IMR-90 (cell line): ENCODE measurements around the gene EVA1A. TPM values are rescaled to one million over a fixed set of nuclear protein-coding genes. Genes with fewer than 3 reads are reported as not detected.
A peak's percentile ranks its signal among the peaks of the same experiment; 100 is the strongest.

ENCODE experiments used
- ATAC-seq: fragments of 200-7000 bp; cut with Tn5 transposase; 2 replicates; pipeline ENCODE4 v1.9.1; 2020; ENCODE audit warnings: low read depth, mild to moderate bottlenecking, moderate library complexity
- BruUV-seq: library from RNA; stranded (reverse); fragments of 400-500 nt; replicated peaks from 2 replicates; lab custom pipeline; 2021; lab: Mats Ljungman, UMichigan
- CTCF ChIA-PET: fragments of 300-600 bp; formaldehyde crosslinking; extraction: SDS; loops from one replicate; lab custom pipeline; 2021; ENCODE audit warnings: antibody characterized with exemption; lab: Yijun Ruan, JAX
- POLR2A ChIA-PET: fragments of 300-600 bp; sonication (Branson Sonifier 250); formaldehyde crosslinking; loops from one replicate; lab custom pipeline; 2022; ENCODE audit warnings: antibody characterized with exemption; ENCODE audit not compliant: unreplicated experiment; lab: Charles Lee
- DNase-seq: peaks from one replicate; pipeline ENCODE4 v3.0.0; 2013
- H2AFZ ChIP-seq: replicated peaks from 2 replicates; pipeline ENCODE3; 2013; ENCODE audit warnings: low read length, mild to moderate bottlenecking; ENCODE audit not compliant: poor library complexity
- H2AK5ac ChIP-seq: 2 replicates; pipeline ENCODE4 v1.6.1; 2013; ENCODE audit warnings: low read depth, low read length, inconsistent platforms
- H2AK9ac ChIP-seq: replicated peaks from 2 replicates; pipeline ENCODE3; 2013; ENCODE audit warnings: mild to moderate bottlenecking, low read depth, low read length, moderate library complexity; ENCODE audit not compliant: poor library complexity
- H2BK120ac ChIP-seq: 2 replicates; pipeline ENCODE4 v1.6.1; 2013; ENCODE audit warnings: low read depth, low read length, inconsistent platforms
- H2BK15ac ChIP-seq: 3 replicates; pipeline ENCODE4 v1.6.1; 2013; ENCODE audit warnings: low read depth, low read length, inconsistent platforms
- H2BK20ac ChIP-seq: 2 replicates; pipeline ENCODE4 v1.6.1; 2013; ENCODE audit warnings: low read depth, mild to moderate bottlenecking, inconsistent platforms, low read length, moderate library complexity
- H2BK5ac ChIP-seq: 2 replicates; pipeline ENCODE4 v1.6.1; 2013; ENCODE audit warnings: mild to moderate bottlenecking, low read depth, low read length, inconsistent platforms; ENCODE audit not compliant: poor library complexity, severe bottlenecking
- H3K14ac ChIP-seq: replicated peaks from 2 replicates; pipeline ENCODE4 v1.6.1; 2013; ENCODE audit warnings: low read depth, low read length, inconsistent platforms
- H3K18ac ChIP-seq: 2 replicates; pipeline ENCODE4 v1.6.1; 2013; ENCODE audit warnings: low read depth, low read length, control low read depth
- H3K23ac ChIP-seq: 2 replicates; pipeline ENCODE4 v1.6.1; 2013; ENCODE audit warnings: low read depth, low read length, inconsistent platforms
- H3K27ac ChIP-seq: 2 replicates; pipeline ENCODE4 v1.5.1; 2013; ENCODE audit warnings: mild to moderate bottlenecking, control low read depth, low read length; ENCODE audit not compliant: insufficient read depth
- H3K27me3 ChIP-seq: 2 replicates; pipeline ENCODE4 v1.6.1; 2013; ENCODE audit warnings: low read length; ENCODE audit not compliant: control insufficient read depth, insufficient read depth
- H3K36me3 ChIP-seq: 2 replicates; pipeline ENCODE4 v1.6.1; 2013; ENCODE audit warnings: low read length, mixed read lengths; ENCODE audit not compliant: control insufficient read depth, insufficient read depth
- H3K4ac ChIP-seq: 2 replicates; pipeline ENCODE4 v1.6.1; 2013; ENCODE audit warnings: low read depth, low read length, inconsistent platforms
- H3K4me1 ChIP-seq: 2 replicates; pipeline ENCODE4 v1.6.1; 2013; ENCODE audit warnings: low read length, mixed read lengths; ENCODE audit not compliant: control insufficient read depth, insufficient read depth
- H3K4me2 ChIP-seq: 2 replicates; pipeline ENCODE4 v1.6.1; 2013; ENCODE audit warnings: low read depth, mild to moderate bottlenecking, control low read depth, low read length, moderate library complexity
- H3K4me3 ChIP-seq: 2 replicates; pipeline ENCODE4 v1.5.1; 2013; ENCODE audit warnings: low read depth, mild to moderate bottlenecking, control low read depth, low read length, moderate library complexity; ENCODE audit not compliant: insufficient read depth
- H3K56ac ChIP-seq: 2 replicates; pipeline ENCODE4 v1.6.1; 2013; ENCODE audit warnings: low read length, inconsistent platforms; ENCODE audit not compliant: insufficient read depth; ENCODE audit errors: extremely low read depth
- H3K79me1 ChIP-seq, 2 experiments: 2 replicates each; pipeline ENCODE4 v1.6.1; 2013; ENCODE audit warnings: low read length in 2 of 2, inconsistent platforms in 1 of 2, low read depth in 1 of 2
- H3K9ac ChIP-seq: 2 replicates; pipeline ENCODE4 v1.6.1; 2013; ENCODE audit warnings: low read depth, low read length, control low read depth
- H3K9me1 ChIP-seq: 2 replicates; pipeline ENCODE4 v1.6.1; 2013; ENCODE audit warnings: low read length, inconsistent platforms; ENCODE audit not compliant: insufficient read depth
- H3K9me3 ChIP-seq: 2 replicates; pipeline ENCODE4 v1.6.1; 2013; ENCODE audit warnings: low read length; ENCODE audit not compliant: control insufficient read depth, insufficient read depth
- H4K20me1 ChIP-seq: 2 replicates; pipeline ENCODE4 v1.6.1; 2013; ENCODE audit warnings: low read length, inconsistent platforms; ENCODE audit not compliant: insufficient read depth
- H4K5ac ChIP-seq: 2 replicates; pipeline ENCODE4 v1.6.1; 2013; ENCODE audit warnings: mild to moderate bottlenecking, low read depth, low read length, control low read depth
- H4K8ac ChIP-seq, 2 experiments: 2 replicates each; pipeline ENCODE4 v1.6.1; 2013; ENCODE audit warnings: low read depth in 2 of 2, low read length in 2 of 2, control low read depth in 1 of 2, inconsistent platforms in 1 of 2
- H4K91ac ChIP-seq: 2 replicates; pipeline ENCODE4 v1.6.1; 2013; ENCODE audit warnings: low read depth, low read length, inconsistent platforms; ENCODE audit not compliant: insufficient read depth
- CTCF ChIP-seq: conservative IDR thresholded peaks from 2 replicates; pipeline ENCODE4 v1.5.1; 2012; ENCODE audit warnings: mild to moderate bottlenecking, low read depth, low read length, improper control_type of control experiment
- FOS ChIP-seq: fragments of 150-350 bp; IDR thresholded peaks from 2 replicates; pipeline ENCODE4 v1.6.1; 2016; ENCODE audit warnings: low read depth, low read length
- RAD21 ChIP-seq: IDR thresholded peaks from 2 replicates; pipeline ENCODE4 v1.6.1; 2012; ENCODE audit warnings: low read length, improper control_type of control experiment
- SMC3 ChIP-seq: fragments of 150-350 bp; IDR thresholded peaks from 2 replicates; pipeline ENCODE4 v1.6.1; 2016; ENCODE audit warnings: low read depth, mild to moderate bottlenecking, antibody characterized with exemption, low read length, moderate library complexity
- WGBS, 2 experiments: methylation state at CpG; one replicate each; pipeline versions ENCODE4 v1.1.5 to v1.1.7; 2013; ENCODE audit warnings: missing lambda C conversion rate in 2 of 2; ENCODE audit not compliant: insufficient read length in 1 of 2; ENCODE audit errors: extremely low coverage in 2 of 2; 5-methylcytosine and 5-hydroxymethylcytosine counted together
- dilution Hi-C: fragments of 300-500 bp; cut with HindIII; formaldehyde crosslinking; loops from one replicate; pipeline ENCODE4 v1.14.3; 2018; ENCODE audit warnings: low sequenced_read_pairs; ENCODE audit not compliant: unreplicated experiment
- in situ Hi-C: fragments of 300-500 bp; cut with MboI; formaldehyde crosslinking; loops from 3 replicates; pipeline ENCODE4 v1.14.3; 2019; ENCODE audit warnings: low sequenced_read_pairs, inconsistent platforms, mixed read lengths
- intact Hi-C: fragments of 100-400 bp; cut with micrococcal nuclease; formaldehyde crosslinking; loops from 2 replicates; pipeline ENCODE4 v1.10.0; 2022
- polyA plus RNA-seq, 3 experiments: library from polyadenylated mRNA; depleted of rRNA; stranded (reverse); fragments of >200 nt; gene quantifications; 2 replicates each; pipeline ENCODE4 v1.2.3, GENCODE V29; 2012; ENCODE audit warnings: low replicate concordance in 1 of 3
- total RNA-seq: library from RNA; depleted of rRNA; stranded (reverse); fragments of >200 nt; gene quantifications from 2 replicates; pipeline ENCODE4 v1.2.3, GENCODE V29; 2012

EVA1A gene
- total and polyA plus RNA-seq, 2 of the 4 experiments (the other 2 are of a cell fraction) = 54.5 to 93.7 TPM

- ChIA-PET POLR2A (no interaction called here), CTCF (interaction anchor here (0.6 to 2.5 kb wide), 13 partner anchors 9 to 152 kb away, joined by 3 to 13 read pairs (median 4); partner anchors contain the start of gene EVA1A)
- dilution Hi-C loops (no loop called here), intact Hi-C loops (no loop called here), in situ Hi-C loops (no loop called here)
- H2AK5ac ChIP-seq = no peak overlapping the region
- 0 out of 4 replicates have a peak, but pooled peaks cover 0 to 8% of the 10 kb centered on the region in 2 experiments for H3K79me1 ChIP-seq
- DNase-seq (peak; percentile 20), ATAC-seq (peak; percentile 69)
- peak overlapping the region; percentile 30; the same call in 1 of the 2 replicates for H2BK120ac ChIP-seq
- no peak overlapping the region for H4K8ac ChIP-seq
- H3K18ac ChIP-seq = no peak overlapping the region
- H3K27me3 ChIP-seq = no peaks in the 10 kb centered on the region
- H4K91ac ChIP-seq = no peak overlapping the region
- H2BK5ac ChIP-seq = no peak overlapping the region
- peak overlapping the region; percentile 61; the same call in 1 of the 2 replicates for H2BK20ac ChIP-seq
- H3K4ac ChIP-seq = peak overlapping the region; percentile 28; the same call in 1 of the 2 replicates
- H3K9me1 ChIP-seq = peaks cover 12% of the 10 kb centered on the region; the same call in 1 of the 2 replicates
- H2AK9ac ChIP-seq = no peak overlapping the region
- H3K9ac ChIP-seq = no peak overlapping the region
- no peak overlapping the region for H3K4me3 ChIP-seq
- no peak overlapping the region for H2AFZ ChIP-seq
- WGBS, 2 experiments = no CpG with 5 or more reads among the region's 1 CpG
- H3K4me1 ChIP-seq = peaks cover 8% of the 10 kb centered on the region
- H3K36me3 ChIP-seq = no peaks in the 10 kb centered on the region
- no peak overlapping the region for H4K5ac ChIP-seq
- H3K9me3 ChIP-seq = no peaks in the 10 kb centered on the region
- TF ChIP-seq CTCF = peak; percentile 40
- 0 out of 2 replicates have a peak, but pooled peaks have one; percentile 25 for TF ChIP-seq SMC3
- TF ChIP-seq FOS = no peak
- peak; percentile 37; the same call in 1 of the 2 replicates for TF ChIP-seq RAD21
- no peak overlapping the region for H3K56ac ChIP-seq
- no peak overlapping the region for H3K23ac ChIP-seq
- no TSS peak for BruUV-seq
- H2BK15ac ChIP-seq = 0 out of 3 replicates have a peak overlapping the region, but pooled peaks have one; percentile 4
- H3K4me2 ChIP-seq = no peak overlapping the region
- H4K20me1 ChIP-seq = no peaks in the 10 kb centered on the region
- H3K14ac ChIP-seq = no peak overlapping the region
- H3K27ac ChIP-seq = no peak overlapping the region
Observed at GRCh38 chr2:75574106-75574505, 13.4 kb upstream of the EVA1A start.
